HG03097 (cell line): ENCODE measurements around the gene AHNAK2.

ENCODE experiments used
- ATAC-seq: cut with Tn5 transposase; IDR thresholded peaks from one replicate; pipeline ENCODE4 v1.9.1; 2021; ENCODE audit not compliant: unreplicated experiment, low FRiP score

AHNAK2 gene

GRCh38 chr14:104989236-104989950, 11.2 kb upstream of the AHNAK2 start:
- no peak for ATAC-seq

GRCh38 chr14:104986487-104987164, 8.5 kb upstream of the AHNAK2 start:
- ATAC-seq, result no peak

DNA sequence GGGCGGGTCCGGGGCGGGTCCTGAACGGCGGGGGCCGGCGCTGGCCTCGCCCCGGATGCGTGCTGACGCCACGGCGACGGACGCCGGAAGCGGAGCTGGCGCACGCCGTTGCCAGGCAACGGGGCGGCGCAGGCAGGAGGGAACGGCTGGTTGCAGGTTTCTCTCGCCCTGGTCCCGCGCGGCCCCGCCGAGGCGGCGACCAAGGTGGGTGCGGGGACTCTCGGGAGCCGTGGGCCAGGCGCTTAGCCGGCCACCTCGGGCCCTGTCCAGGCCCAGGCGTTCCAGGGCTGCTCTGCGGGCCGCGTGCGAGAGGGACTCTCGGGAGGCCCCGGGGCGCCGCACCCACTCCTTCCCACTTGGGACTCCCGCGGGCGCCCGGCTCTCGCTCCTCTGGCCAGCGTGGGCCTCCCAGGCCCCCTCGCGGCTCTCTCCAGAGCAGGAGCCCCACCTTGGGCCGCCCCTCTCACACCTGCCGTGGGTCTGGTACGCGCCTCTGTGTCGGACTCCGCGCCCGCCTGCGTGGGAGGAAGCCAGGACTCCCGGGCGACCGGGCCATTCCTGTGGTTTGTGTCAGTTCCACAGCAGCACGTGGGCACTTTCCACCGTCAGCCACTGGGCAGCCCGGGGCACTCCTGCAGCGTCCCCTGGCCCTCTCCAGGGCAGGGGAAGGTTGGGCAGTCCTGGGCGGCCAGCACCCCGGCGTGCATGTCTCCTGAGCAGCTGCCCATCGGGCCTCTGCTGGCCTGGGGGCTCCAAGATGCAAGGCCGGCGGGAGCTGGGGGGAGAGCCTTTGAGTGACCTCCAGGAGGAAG, 7.7 kb upstream of the AHNAK2 start, which contains the start of gene CLBA1:
Gene CLBA1 (plus strand): TSS at position 114 of the 812 bp plus-strand sequence. CDS start 644 bp downstream, at position 758.
- peak; percentile 90 for ATAC-seq

- ATAC-seq, result no peak
Observed at GRCh38 chr14:104984056-104984894, 6.1 kb upstream of the AHNAK2 start.

- ATAC-seq, result no peak
Observed at GRCh38 chr14:104983231-104983721, 5.1 kb upstream of the AHNAK2 start.

GRCh38 chr14:104982548-104983230, 4.5 kb upstream of the AHNAK2 start:
- ATAC-seq, result no peak

GRCh38 chr14:104981699-104982541, 3.7 kb upstream of the AHNAK2 start:
- ATAC-seq, result no peak

GRCh38 chr14:104980611-104981531, 2.7 kb upstream of the AHNAK2 start:
- ATAC-seq, result no peak

DNA sequence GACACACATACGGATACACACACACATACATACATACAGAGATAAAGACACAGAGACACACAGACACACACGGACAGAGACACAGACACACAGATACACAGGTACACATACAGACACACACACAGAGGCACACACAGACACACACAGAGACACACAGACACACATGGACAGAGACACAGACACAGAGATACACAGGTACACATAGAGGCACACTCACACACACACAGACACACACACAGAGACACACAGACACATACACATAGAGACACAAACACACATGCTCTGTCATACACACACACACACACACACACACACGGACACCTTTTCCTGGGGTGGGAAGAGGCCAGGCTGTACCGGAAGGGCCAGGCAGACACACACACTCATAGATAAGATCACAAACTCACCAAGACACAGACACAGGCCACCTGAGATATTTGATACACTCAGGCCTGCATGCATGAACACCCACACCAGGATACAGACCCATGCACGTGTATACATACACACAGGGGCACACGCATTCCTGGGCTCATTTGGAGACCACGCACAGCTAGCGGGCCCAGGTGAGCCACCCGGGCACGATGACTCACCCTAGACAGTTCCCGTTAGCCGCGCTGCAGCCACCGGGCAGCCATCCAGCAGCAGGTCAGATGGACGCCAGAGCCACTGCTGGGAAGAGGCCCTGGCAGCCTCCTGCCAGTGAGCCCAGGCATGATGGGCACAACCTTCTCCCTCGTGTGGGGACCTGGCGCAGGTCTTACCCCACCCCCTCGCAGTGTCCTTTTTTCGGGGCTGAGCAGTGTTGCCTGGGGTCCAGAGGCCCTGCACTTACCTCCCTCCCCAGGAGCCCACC, 1.8 kb upstream of the AHNAK2 start:
- no peak for ATAC-seq

DNA sequence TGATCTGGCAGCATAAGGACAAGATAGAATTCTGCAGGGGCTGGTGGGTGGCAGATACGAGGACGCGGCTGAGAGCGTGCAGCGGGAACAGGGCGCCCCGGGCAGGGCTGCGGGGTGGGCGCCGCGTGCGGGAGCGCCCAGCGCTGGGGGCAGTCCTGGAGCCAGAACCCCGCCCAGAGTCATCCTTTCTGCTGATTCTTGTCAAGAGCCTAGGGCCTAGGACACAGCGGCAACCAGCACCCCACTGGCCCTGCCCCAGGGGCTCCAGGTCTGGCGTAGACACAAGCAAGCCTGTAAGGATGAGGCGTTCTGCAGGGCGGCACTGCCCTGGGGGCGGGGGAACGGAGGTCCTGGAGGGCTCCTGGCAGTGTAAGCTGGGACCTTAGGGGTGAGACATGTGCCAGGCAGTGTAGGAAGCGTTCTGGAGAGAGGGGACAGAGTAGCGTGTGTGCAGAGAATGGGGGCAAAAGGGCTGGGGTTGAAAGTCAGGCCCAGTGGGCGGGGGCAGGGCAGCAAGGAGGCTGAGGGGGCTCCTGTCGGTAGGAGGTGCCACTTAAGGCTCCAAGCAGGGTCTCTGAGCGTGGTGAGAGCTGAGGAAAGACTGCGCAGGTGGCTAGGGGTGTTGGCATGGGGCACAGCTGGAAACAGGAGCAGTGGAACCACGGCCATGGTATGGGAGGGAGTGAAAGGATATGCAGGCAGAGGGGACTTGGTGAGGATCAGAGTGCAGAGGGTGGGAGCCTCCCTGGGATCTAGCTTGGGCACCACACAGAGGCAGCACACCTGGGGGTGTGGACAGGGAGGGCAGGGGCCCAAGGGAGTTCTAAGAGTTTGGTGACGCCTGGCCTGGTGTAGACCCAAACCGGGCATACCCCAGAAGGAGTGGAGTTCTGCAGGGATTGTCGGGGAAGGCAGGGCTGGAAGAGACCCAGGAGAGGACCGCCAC, 845 bp upstream of the AHNAK2 start:
- no peak for ATAC-seq

GRCh38 chr14:104977008-104977680, 1.0 kb downstream of the AHNAK2 start:
- no peak for ATAC-seq

- ATAC-seq, result no peak
Observed at GRCh38 chr14:104976198-104977007, 1.8 kb downstream of the AHNAK2 start.

DNA sequence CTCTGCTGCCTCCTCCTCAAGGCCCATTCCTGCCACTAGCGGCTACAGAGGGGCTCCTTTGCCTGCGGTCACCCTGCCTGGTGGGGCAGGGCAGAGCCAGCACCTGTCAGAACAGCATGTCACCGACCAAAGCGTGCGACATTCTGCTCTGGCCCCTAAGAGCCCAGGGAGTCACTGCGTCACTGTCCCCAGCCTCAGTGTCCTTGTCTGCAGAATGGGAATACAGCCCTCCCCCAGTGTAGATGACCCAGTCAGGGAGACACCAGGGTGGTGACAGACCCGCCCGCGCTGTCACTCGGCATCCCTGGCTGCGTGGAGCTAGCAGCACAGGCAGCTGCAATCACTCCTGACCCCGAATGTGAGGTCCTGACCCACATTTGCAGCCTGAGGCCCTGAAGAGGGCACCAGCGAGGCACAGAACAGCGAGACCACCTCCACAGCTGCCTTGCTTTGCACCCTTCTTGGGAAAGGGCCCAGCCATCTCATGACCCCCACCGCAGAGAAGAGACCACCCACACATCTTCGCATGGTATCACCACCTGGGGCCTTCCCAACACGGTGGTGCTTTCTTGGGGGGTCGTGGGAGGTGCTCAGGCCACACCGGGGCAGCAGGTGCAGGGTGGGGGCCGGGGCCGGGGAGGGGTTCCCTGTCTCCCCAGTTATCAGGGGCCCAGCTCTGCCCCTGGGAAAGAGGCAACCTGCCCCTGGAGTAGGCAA, 2.5 kb downstream of the AHNAK2 start:
- no peak for ATAC-seq
